HG03460 (cell line): Measurements from ENCODE around the gene SLC6A20.

Experiments
- ATAC-seq: cut with Tn5 transposase; IDR thresholded peaks from one replicate; pipeline ENCODE4 v1.9.1; 2021; ENCODE audit not compliant: unreplicated experiment

The SLC6A20 gene

GRCh38 chr3:45730409-45731154 lies 65.8 kb downstream of the SLC6A20 start:
- no peak for ATAC-seq

- ATAC-seq = no peak
Observed at GRCh38 chr3:45729614-45730013, 66.7 kb downstream of the SLC6A20 start.

- no peak for ATAC-seq
Observed at GRCh38 chr3:45724911-45725310, 71.4 kb downstream of the SLC6A20 start.

- no peak for ATAC-seq
Observed at GRCh38 chr3:45719655-45720487, 76.5 kb downstream of the SLC6A20 start.

- ATAC-seq = no peak
Observed at GRCh38 chr3:45716790-45717336, 79.5 kb downstream of the SLC6A20 start.

- no peak for ATAC-seq
Observed at GRCh38 chr3:45715945-45716344, 80.4 kb downstream of the SLC6A20 start.

- ATAC-seq = no peak
Observed at GRCh38 chr3:45712434-45713110, 83.8 kb downstream of the SLC6A20 start.

- ATAC-seq = no peak
Observed at GRCh38 chr3:45711931-45712330, 84.4 kb downstream of the SLC6A20 start.

GRCh38 chr3:45705839-45706808 lies 90.2 kb downstream of the SLC6A20 start:
- no peak for ATAC-seq
